GM12873 (cell line): ENCODE data around the gene CACNA1C.

ENCODE experiments used
- TF ChIP-seq, protein P1 (sequence below): IDR thresholded peaks from 2 replicates; pipeline ENCODE4 v1.5.1; 2012; ENCODE audit warnings: low read depth, mild to moderate bottlenecking, moderate library complexity, low read length, control low read depth; ENCODE audit not compliant: insufficient read depth; ENCODE audit errors: missing control alignments

The CACNA1C gene

GRCh38 chr12:2686280-2686646 is 633.5 kb downstream of the CACNA1C start:
- TF ChIP-seq, protein P1, sequence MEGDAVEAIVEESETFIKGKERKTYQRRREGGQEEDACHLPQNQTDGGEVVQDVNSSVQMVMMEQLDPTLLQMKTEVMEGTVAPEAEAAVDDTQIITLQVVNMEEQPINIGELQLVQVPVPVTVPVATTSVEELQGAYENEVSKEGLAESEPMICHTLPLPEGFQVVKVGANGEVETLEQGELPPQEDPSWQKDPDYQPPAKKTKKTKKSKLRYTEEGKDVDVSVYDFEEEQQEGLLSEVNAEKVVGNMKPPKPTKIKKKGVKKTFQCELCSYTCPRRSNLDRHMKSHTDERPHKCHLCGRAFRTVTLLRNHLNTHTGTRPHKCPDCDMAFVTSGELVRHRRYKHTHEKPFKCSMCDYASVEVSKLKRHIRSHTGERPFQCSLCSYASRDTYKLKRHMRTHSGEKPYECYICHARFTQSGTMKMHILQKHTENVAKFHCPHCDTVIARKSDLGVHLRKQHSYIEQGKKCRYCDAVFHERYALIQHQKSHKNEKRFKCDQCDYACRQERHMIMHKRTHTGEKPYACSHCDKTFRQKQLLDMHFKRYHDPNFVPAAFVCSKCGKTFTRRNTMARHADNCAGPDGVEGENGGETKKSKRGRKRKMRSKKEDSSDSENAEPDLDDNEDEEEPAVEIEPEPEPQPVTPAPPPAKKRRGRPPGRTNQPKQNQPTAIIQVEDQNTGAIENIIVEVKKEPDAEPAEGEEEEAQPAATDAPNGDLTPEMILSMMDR: no peak

- TF ChIP-seq, protein P1: no peak
Measured at GRCh38 chr12:2687058-2687457, 634.3 kb downstream of the CACNA1C start.

- TF ChIP-seq, protein P1: no peak
Measured at GRCh38 chr12:2687726-2688125, 634.9 kb downstream of the CACNA1C start.

DNA sequence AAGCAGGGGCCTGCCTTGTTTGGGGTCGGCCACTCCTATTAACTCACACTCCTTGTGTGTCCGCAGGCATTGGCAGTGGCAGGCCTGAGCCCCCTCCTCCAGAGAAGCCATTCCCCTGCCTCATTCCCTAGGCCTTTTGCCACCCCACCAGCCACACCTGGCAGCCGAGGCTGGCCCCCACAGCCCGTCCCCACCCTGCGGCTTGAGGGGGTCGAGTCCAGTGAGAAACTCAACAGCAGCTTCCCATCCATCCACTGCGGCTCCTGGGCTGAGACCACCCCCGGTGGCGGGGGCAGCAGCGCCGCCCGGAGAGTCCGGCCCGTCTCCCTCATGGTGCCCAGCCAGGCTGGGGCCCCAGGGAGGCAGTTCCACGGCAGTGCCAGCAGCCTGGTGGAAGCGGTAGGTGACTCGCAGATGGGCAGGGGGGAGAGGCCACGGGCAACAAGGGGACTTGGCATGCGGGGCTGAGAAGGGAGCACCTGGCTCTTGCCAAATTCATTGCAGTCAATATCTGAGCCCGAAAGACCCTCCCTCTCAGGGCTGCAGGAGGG is 635.7 kb downstream of the CACNA1C start:
- TF ChIP-seq, protein P1: no peak

DNA sequence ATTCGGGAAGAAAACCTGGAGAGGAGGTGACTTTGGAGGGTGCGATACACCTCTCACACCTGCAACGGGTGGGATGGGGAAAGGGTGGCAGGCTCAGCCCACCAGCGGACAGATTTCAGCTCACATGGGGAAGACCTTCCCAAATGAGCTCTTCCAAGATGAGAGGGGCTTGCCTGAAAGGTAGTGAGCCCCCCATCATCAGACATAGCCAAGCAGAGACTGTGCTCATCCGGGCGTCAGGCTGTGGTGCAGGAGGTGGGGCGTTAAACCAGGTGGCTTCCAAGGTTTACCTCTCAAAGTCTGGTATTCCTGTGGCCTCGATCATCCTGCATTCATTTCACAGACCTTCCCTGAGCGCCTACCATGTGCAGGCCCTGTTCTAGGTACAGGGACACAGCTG is 636.6 kb downstream of the CACNA1C start:
- TF ChIP-seq, protein P1: no peak

DNA sequence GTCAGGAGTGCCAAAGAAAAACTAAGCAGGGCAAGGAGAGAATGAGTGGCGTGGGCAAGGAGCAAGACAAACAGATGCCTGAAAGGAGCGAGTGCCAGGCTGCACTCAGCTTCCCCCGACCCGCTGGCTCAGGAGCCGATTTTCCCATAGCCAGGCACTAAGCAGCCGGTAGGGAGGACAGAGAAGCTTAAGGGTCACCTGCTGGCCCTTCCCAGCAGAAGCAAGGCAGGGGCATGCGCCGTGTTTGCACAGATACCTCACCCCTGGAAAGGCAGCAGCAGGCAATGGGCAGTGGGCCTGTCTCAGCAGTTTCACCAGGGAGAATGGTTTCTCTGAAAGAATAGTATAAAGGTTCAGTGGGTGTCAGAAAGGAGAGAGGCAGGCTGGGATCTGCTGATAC is 637.1 kb downstream of the CACNA1C start:
- TF ChIP-seq, protein P1: no peak

DNA sequence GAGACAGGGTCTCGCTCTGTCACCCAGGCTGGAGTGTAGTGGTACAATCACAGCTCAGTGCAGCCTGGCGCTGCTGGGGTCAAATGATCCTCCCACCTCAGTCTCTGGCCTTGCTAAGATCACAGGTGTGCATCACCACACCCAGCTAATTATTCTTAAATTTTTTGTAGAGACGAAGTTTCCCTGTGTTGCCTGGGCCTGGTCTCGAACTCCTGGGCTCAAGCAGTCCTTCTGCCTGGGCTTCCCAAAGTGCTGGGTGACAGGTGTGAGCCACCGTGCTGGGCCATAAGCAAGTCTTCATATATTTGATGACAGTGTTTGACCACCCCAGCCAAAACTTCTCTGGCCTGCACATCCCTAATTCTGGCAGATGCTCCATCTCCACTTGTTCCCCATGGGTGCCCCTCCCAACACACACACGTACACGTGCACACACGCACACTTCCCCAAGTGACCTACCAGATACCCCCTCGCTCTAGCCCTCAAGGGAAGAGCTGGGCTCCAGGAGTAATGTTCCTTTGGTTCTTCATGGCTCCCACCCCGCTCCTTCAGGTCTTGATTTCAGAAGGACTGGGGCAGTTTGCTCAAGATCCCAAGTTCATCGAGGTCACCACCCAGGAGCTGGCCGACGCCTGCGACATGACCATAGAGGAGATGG is 637.7 kb downstream of the CACNA1C start:
- TF ChIP-seq, protein P1: no peak

DNA sequence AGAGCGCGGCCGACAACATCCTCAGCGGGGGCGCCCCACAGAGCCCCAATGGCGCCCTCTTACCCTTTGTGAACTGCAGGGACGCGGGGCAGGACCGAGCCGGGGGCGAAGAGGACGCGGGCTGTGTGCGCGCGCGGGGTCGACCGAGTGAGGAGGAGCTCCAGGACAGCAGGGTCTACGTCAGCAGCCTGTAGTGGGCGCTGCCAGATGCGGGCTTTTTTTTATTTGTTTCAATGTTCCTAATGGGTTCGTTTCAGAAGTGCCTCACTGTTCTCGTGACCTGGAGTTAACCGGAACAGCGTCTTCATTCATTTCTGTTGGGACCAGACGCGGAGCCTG is 638.2 kb downstream of the CACNA1C start:
- TF ChIP-seq, protein P1: peak; percentile 23
